H1 (cell line): ENCODE results near the gene TOP2A. TPM values are rescaled to one million over a fixed set of nuclear protein-coding genes. Genes with fewer than 3 reads are reported as not detected.

Source experiments
- CTCF ChIA-PET: fragments of 300-600 bp; sonication (Branson Sonifier 250); formaldehyde crosslinking; loops from one replicate; lab custom pipeline; 2021; ENCODE audit not compliant: partially characterized antibody; lab: Charles Lee
- POLR2A ChIA-PET: fragments of 300-600 bp; sonication (Branson Sonifier 250); formaldehyde crosslinking; loops from one replicate; lab custom pipeline; 2021; ENCODE audit warnings: inconsistent platforms; ENCODE audit not compliant: partially characterized antibody; lab: Charles Lee
- DNase-seq, 2 experiments: peaks; one replicate each; pipeline versions ENCODE4 v3.0.0 to v3.0.0-alpha.2; 2010 to 2022; ENCODE audit warnings: low spot score in 2 of 2, low read depth in 1 of 2, mixed read lengths in 1 of 2
- FAIRE-seq: peaks from 2 replicates; lab custom pipeline; 2011; peaks lifted over from hg19 to GRCh38; lab: Jason Lieb, UNC
- H2AFZ ChIP-seq: 2 replicates; pipeline ENCODE4 v1.8.1; 2012; ENCODE audit warnings: low read length, inconsistent platforms
- H2AK5ac ChIP-seq: 2 replicates; pipeline ENCODE4 v1.6.1; 2013; ENCODE audit warnings: low read depth, low read length
- H2BK120ac ChIP-seq: replicated peaks from 2 replicates; pipeline ENCODE3; 2013; ENCODE audit warnings: low read depth, low read length, inconsistent platforms
- H2BK12ac ChIP-seq: 2 replicates; pipeline ENCODE4 v1.6.1; 2013; ENCODE audit warnings: low read depth, low read length
- H2BK15ac ChIP-seq: 2 replicates; pipeline ENCODE4 v1.6.1; 2013; ENCODE audit warnings: low read length
- H2BK20ac ChIP-seq: 2 replicates; pipeline ENCODE4 v1.6.1; 2013; ENCODE audit warnings: low read length
- H2BK5ac ChIP-seq: 2 replicates; pipeline ENCODE4 v1.6.1; 2013; ENCODE audit warnings: low read depth, low read length
- H3K14ac ChIP-seq: 2 replicates; pipeline ENCODE4 v1.6.1; 2013; ENCODE audit warnings: inconsistent platforms; ENCODE audit not compliant: insufficient read length
- H3K18ac ChIP-seq: 2 replicates; pipeline ENCODE4 v1.6.1; 2013; ENCODE audit warnings: low read length; ENCODE audit errors: extremely low read depth
- H3K23ac ChIP-seq: 2 replicates; pipeline ENCODE4 v1.6.1; 2013; ENCODE audit warnings: inconsistent platforms; ENCODE audit not compliant: insufficient read length
- H3K23me2 ChIP-seq: 2 replicates; pipeline ENCODE4 v1.6.1; 2013; ENCODE audit warnings: low read depth, low read length
- H3K27ac ChIP-seq: 2 replicates; pipeline ENCODE4 v1.6.1; 2011; ENCODE audit warnings: low read depth, low read length, inconsistent platforms
- H3K27me3 ChIP-seq, 4 experiments: replicated peaks in 1 of 4; 1 replicate in 1 of 4; 2 replicates in 3 of 4; pipeline versions ENCODE4 v1.6.1 to v1.8.1; 2011 to 2013; ENCODE audit warnings: low read length in 3 of 4, mild to moderate bottlenecking in 3 of 4, inconsistent platforms in 2 of 4, mixed read lengths in 2 of 4, moderate library complexity in 1 of 4; ENCODE audit not compliant: control insufficient read depth in 3 of 4, insufficient read depth in 3 of 4; ENCODE audit errors: extremely low read depth in 1 of 4
- H3K36me3 ChIP-seq, 4 experiments: 2 replicates each; pipeline versions ENCODE4 v1.6.1 to v1.8.1; 2011 to 2013; ENCODE audit warnings: mild to moderate bottlenecking in 4 of 4, low read length in 3 of 4, moderate library complexity in 2 of 4, control low read depth in 1 of 4, inconsistent platforms in 1 of 4; ENCODE audit not compliant: insufficient read depth in 4 of 4, control insufficient read depth in 2 of 4
- H3K4ac ChIP-seq: replicated peaks from 2 replicates; pipeline ENCODE3; 2013; ENCODE audit warnings: low read length, low read depth, mixed read lengths, inconsistent platforms; ENCODE audit not compliant: insufficient read length
- H3K4me1 ChIP-seq, 4 experiments: replicated peaks in 1 of 4; 1 replicate in 1 of 4; 2 replicates in 3 of 4; pipeline versions ENCODE4 v1.6.1 to v1.8.1; 2011 to 2013; ENCODE audit warnings: low read length in 3 of 4, inconsistent platforms in 2 of 4, mixed read lengths in 1 of 4; ENCODE audit not compliant: insufficient read depth in 4 of 4, control insufficient read depth in 3 of 4
- H3K4me2 ChIP-seq, 2 experiments: 2 replicates each; pipeline versions ENCODE4 v1.6.1 to v1.8.1; 2011 to 2013; ENCODE audit warnings: low read depth in 2 of 2, low read length in 2 of 2, control low read depth in 1 of 2, inconsistent platforms in 1 of 2, mild to moderate bottlenecking in 1 of 2; ENCODE audit not compliant: insufficient read depth in 1 of 2
- H3K4me3 ChIP-seq, 4 experiments: fragments of 200-600, 300-600 bp in 1 of 4; sonication (generic), shearing (Covaris generic), sonication (Bioruptor Twin) in 1 of 4; 2 replicates each; pipeline versions ENCODE4 v1.5.1 to v1.8.1; 2011 to 2016; ENCODE audit warnings: low read length in 4 of 4, low read depth in 3 of 4, control low read depth in 2 of 4, inconsistent platforms in 2 of 4, mild to moderate bottlenecking in 2 of 4, mixed read lengths in 1 of 4, moderate library complexity in 1 of 4; ENCODE audit not compliant: insufficient read depth in 2 of 4; ENCODE audit errors: extremely low read depth in 1 of 4
- H3K56ac ChIP-seq: replicated peaks from 2 replicates; pipeline ENCODE3; 2013; ENCODE audit warnings: low read depth, mild to moderate bottlenecking, mixed read lengths, low read length, inconsistent platforms; ENCODE audit not compliant: insufficient read length
- H3K79me1 ChIP-seq: 2 replicates; pipeline ENCODE4 v1.6.1; 2013; ENCODE audit warnings: low read depth, low read length, control low read depth
- H3K79me2 ChIP-seq, 2 experiments: 2 replicates each; pipeline versions ENCODE4 v1.6.1 to v1.8.1; 2012 to 2013; ENCODE audit warnings: low read length in 2 of 2, mild to moderate bottlenecking in 2 of 2, inconsistent platforms in 1 of 2; ENCODE audit not compliant: insufficient read depth in 2 of 2, control insufficient read depth in 1 of 2
- H3K9ac ChIP-seq, 4 experiments: replicated peaks in 1 of 4; 1 replicate in 1 of 4; 2 replicates in 3 of 4; pipeline versions ENCODE4 v1.6.1 to v1.8.1; 2011 to 2013; ENCODE audit warnings: low read depth in 3 of 4, low read length in 3 of 4, control low read depth in 2 of 4, mild to moderate bottlenecking in 2 of 4, moderate library complexity in 2 of 4, inconsistent platforms in 1 of 4; ENCODE audit errors: extremely low read depth in 1 of 4
- H3K9me3 ChIP-seq, 2 experiments: 2 replicates each; pipeline versions ENCODE4 v1.6.1 to v1.8.1; 2012 to 2013; ENCODE audit warnings: mild to moderate bottlenecking in 2 of 2, moderate library complexity in 2 of 2, control low read depth in 1 of 2, inconsistent platforms in 1 of 2, low read depth in 1 of 2, low read length in 1 of 2, mixed read lengths in 1 of 2; ENCODE audit not compliant: insufficient read depth in 2 of 2
- H4K20me1 ChIP-seq, 2 experiments: replicated peaks in 1 of 2; 2 replicates each; pipeline versions ENCODE3 to v1.8.1; 2011 to 2013; ENCODE audit warnings: inconsistent platforms in 2 of 2, low read length in 2 of 2, mild to moderate bottlenecking in 1 of 2; ENCODE audit not compliant: insufficient read depth in 2 of 2, control insufficient read depth in 1 of 2
- H4K5ac ChIP-seq: 2 replicates; pipeline ENCODE4 v1.6.1; 2013; ENCODE audit warnings: low read length, low read depth, mixed read lengths, inconsistent platforms; ENCODE audit not compliant: insufficient read length
- H4K8ac ChIP-seq: 2 replicates; pipeline ENCODE4 v1.8.0; 2013; ENCODE audit warnings: mild to moderate bottlenecking, moderate library complexity, low read length, inconsistent platforms; ENCODE audit not compliant: insufficient read depth; ENCODE audit errors: extremely low read depth
- H4K91ac ChIP-seq: replicated peaks from 2 replicates; pipeline ENCODE3; 2013; ENCODE audit warnings: low read length, mixed read lengths, inconsistent platforms; ENCODE audit not compliant: insufficient read length
- SIX5 ChIP-seq: IDR thresholded peaks from 2 replicates; pipeline ENCODE4 v1.6.1; 2011; ENCODE audit warnings: mild to moderate bottlenecking, low read depth, low read length
- WGBS, 2 experiments: shearing (Covaris generic) in 1 of 2; methylation state at CpG; one replicate each; pipeline versions ENCODE4 v1.1.6 to v1.1.7; 2013 to 2015; ENCODE audit warnings: low lambda C conversion rate in 2 of 2, mixed read lengths in 2 of 2, inconsistent platforms in 1 of 2, low coverage in 1 of 2, missing lambda C conversion rate in 1 of 2; ENCODE audit not compliant: insufficient replicate concordance in 2 of 2, insufficient coverage in 1 of 2, insufficient read length in 1 of 2; ENCODE audit errors: extremely low coverage in 1 of 2, missing lambda C conversion rate in 1 of 2; 5-methylcytosine and 5-hydroxymethylcytosine counted together
- long read RNA-seq, 2 experiments: library from RNA in 1 of 2; library from capped mRNA in 1 of 2; stranded (forward); transcript quantifications; one replicate each; pipeline ENCODE4 v2.0.0, GENCODE V29; 2021; ENCODE audit warnings: inconsistent platforms in 1 of 2
- polyA minus RNA-seq, 3 experiments: library from RNA; depleted of rRNA, polyadenylated mRNA; stranded (reverse); fragments of >200 nt; gene quantifications; 1 replicate in 2 of 3; 2 replicates in 1 of 3; pipeline ENCODE4 v1.2.3, GENCODE V29; 2011
- polyA plus RNA-seq, 7 experiments: library from polyadenylated mRNA; depleted of rRNA in 3 of 7; stranded (reverse) in 5 of 7; unstranded in 2 of 7; fragments of >200 nt in 5 of 7; fragments of 200-250 nt in 2 of 7; gene quantifications; 1 replicate in 5 of 7; 2 replicates in 1 of 7; 4 replicates in 1 of 7; pipeline versions ENCODE4 v1.2.1 to v1.2.3, GENCODE V29; 2011 to 2013; ENCODE audit warnings: missing spikeins in 2 of 7, mixed read lengths in 2 of 7
- total RNA-seq: library from RNA; stranded (reverse); fragmentation: NEBNext Ultra II Directional; extraction: Animal tissue kit (Norgen Biotek cat#: 25700); gene quantifications from 2 replicates; pipeline ENCODE4 v1.2.1, GENCODE V29; 2021

The TOP2A gene, protein sequence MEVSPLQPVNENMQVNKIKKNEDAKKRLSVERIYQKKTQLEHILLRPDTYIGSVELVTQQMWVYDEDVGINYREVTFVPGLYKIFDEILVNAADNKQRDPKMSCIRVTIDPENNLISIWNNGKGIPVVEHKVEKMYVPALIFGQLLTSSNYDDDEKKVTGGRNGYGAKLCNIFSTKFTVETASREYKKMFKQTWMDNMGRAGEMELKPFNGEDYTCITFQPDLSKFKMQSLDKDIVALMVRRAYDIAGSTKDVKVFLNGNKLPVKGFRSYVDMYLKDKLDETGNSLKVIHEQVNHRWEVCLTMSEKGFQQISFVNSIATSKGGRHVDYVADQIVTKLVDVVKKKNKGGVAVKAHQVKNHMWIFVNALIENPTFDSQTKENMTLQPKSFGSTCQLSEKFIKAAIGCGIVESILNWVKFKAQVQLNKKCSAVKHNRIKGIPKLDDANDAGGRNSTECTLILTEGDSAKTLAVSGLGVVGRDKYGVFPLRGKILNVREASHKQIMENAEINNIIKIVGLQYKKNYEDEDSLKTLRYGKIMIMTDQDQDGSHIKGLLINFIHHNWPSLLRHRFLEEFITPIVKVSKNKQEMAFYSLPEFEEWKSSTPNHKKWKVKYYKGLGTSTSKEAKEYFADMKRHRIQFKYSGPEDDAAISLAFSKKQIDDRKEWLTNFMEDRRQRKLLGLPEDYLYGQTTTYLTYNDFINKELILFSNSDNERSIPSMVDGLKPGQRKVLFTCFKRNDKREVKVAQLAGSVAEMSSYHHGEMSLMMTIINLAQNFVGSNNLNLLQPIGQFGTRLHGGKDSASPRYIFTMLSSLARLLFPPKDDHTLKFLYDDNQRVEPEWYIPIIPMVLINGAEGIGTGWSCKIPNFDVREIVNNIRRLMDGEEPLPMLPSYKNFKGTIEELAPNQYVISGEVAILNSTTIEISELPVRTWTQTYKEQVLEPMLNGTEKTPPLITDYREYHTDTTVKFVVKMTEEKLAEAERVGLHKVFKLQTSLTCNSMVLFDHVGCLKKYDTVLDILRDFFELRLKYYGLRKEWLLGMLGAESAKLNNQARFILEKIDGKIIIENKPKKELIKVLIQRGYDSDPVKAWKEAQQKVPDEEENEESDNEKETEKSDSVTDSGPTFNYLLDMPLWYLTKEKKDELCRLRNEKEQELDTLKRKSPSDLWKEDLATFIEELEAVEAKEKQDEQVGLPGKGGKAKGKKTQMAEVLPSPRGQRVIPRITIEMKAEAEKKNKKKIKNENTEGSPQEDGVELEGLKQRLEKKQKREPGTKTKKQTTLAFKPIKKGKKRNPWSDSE (N-terminal part only)
- 276 and 291 TPM in 2 replicates for total RNA-seq
- 40.6 and 83.1 TPM in 2 replicates for polyA plus RNA-seq (2011; rRNA removed)
- polyA plus RNA-seq (2011; cell fraction: cytosol; rRNA removed) = 99.6 TPM
- polyA plus RNA-seq (2011; cell fraction: nucleus; rRNA removed) = 30.5 TPM
- polyA plus RNA-seq (2012, experiment 1 of 2) = 83.9 to 176 TPM (median 103 TPM) in 4 replicates
- 14.8 TPM for polyA plus RNA-seq (2012, experiment 2 of 2)
- polyA plus RNA-seq (2013, experiment 1 of 2) = 148 TPM
- polyA plus RNA-seq (2013, experiment 2 of 2) = 143 TPM
- 77.8 and 118 TPM in 2 replicates for polyA minus RNA-seq (2011; rRNA and poly(A)+ RNA removed)
- 70.7 TPM for polyA minus RNA-seq (2011; cell fraction: cytosol; rRNA and poly(A)+ RNA removed)
- 82.3 TPM for polyA minus RNA-seq (2011; cell fraction: nucleus; rRNA and poly(A)+ RNA removed)
- long read RNA-seq, experiment 1, partial matches to known transcripts = 149 of 198 reads
- long read RNA-seq, experiment 1, other reads (novel, unspliced or antisense) = 45 of 198 reads
- long read RNA-seq, experiment 2, full-length matches to known transcripts = 5 of 93 reads
- long read RNA-seq, experiment 2, partial matches to known transcripts = 81 of 93 reads
- long read RNA-seq, experiment 2, other reads (novel, unspliced or antisense) = 7 of 93 reads

DNA sequence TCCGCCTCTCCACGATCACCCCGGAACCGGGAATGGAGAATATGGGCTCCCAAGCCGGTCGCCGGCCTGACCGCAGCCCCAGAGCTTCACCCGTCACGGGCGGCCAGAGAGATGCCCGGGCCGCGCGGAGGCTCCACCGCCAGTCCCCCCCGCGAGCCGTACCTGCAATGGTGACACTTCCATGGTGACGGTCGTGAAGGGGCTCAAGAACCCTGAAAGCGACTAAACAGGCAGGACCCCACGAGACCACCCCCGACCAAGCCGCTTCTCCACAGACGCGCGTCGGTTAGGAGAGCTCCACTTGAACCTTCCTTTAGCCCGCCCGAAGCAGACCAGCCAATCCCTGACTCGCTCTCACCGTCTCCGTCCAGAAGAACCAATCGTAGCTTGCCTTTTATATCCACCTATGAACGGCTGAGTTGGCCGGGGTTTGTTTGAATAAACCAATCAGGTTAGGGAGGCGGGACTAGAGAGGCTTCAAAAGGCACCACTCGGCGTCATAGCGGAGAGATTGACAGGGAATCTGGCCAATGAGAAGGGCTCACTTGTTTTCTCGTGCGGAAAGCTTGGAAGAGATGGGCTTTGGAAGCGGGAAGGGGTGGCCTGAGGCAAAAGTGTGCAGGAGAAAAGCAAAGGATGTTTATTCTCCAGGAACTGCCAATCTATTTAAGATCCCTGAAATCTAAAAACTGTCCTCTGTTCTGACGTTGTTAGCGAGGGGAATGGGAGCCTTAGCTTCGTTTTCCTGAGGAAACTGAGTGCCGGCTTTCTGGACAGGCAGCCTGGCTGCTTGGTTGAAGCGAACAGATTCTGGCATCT lies at the start of gene TOP2A:
TOP2A (minus strand) TSS at position 288 of the 819 bp plus-strand sequence; CDS start at position 183, 105 bp downstream.
- peaks cover 0 to 31% of the 10 kb centered on the region in 2 experiments; a peak in 2 of 4 replicates for H3K79me2 ChIP-seq
- H3K4me2 ChIP-seq = peak within 1 kb of the TSS; percentile 80 to 83
- peak; percentile 87 for FAIRE-seq
- H3K23me2 ChIP-seq = peaks cover 5% of the 10 kb centered on the region
- H2BK120ac ChIP-seq = no peak within 1 kb of the TSS
- peak within 1 kb of the TSS; percentile 55; the same call in 1 of the 2 replicates for H3K27ac ChIP-seq
- peak within 1 kb of the TSS; percentile 66 for H2BK5ac ChIP-seq
- peak within 1 kb of the TSS; percentile 21 for H3K56ac ChIP-seq
- H2AK5ac ChIP-seq = no peak within 1 kb of the TSS
- H3K4ac ChIP-seq = peak within 1 kb of the TSS; percentile 50
- peak within 1 kb of the TSS; percentile 56 for H4K5ac ChIP-seq
- peaks cover 3 to 5% of the 10 kb centered on the region in 2 experiments for H4K20me1 ChIP-seq
- H3K18ac ChIP-seq = peak within 1 kb of the TSS; percentile 78
- no peaks in the 10 kb centered on the region for H3K79me1 ChIP-seq
- 0 out of 2 replicates have a peak within 1 kb of the TSS, but pooled peaks have one; percentile 93 for H2BK20ac ChIP-seq
- no peaks in the 10 kb centered on the region for H3K9me3 ChIP-seq
- H3K23ac ChIP-seq = no peak within 1 kb of the TSS
- peaks cover 4 to 36% (median 22%) of the 10 kb centered on the region in 4 experiments for H3K36me3 ChIP-seq
- peak within 1 kb of the TSS; percentile 54; the same call in 1 of the 2 replicates for H2AFZ ChIP-seq
- peak within 1 kb of the TSS; percentile 61 to 84 (median 69) for H3K9ac ChIP-seq
- H3K4me1 ChIP-seq = peaks cover 2 to 10% (median 6%) of the 10 kb centered on the region in 4 experiments
- peak within 1 kb of the TSS; percentile 81 to 97 (median 95) for H3K4me3 ChIP-seq
- H4K91ac ChIP-seq = peak within 1 kb of the TSS; percentile 50
- 0 out of 2 replicates have a peak within 1 kb of the TSS, but pooled peaks have one; percentile 60 for H2BK12ac ChIP-seq
- peak; percentile 98 to 99 for DNase-seq
- H3K27me3 ChIP-seq = no peaks in the 10 kb centered on the region
- WGBS, 2 experiments = 2% methylated on average over 49 of the region's 49 CpGs; no CpG with 5 or more reads in 1 of the 2 experiments
- ChIA-PET POLR2A (interaction anchor here (0.5 to 2.4 kb wide), 20 partner anchors 9 to 1084 kb away, joined by 3 to 11 read pairs (median 4); partner anchors contain the start of gene IGFBP4), CTCF (interaction anchor here (0.8 to 5.8 kb wide), 19 partner anchors 8 to 142 kb away, joined by 3 to 32 read pairs (median 4); no protein-coding TSS in a partner anchor)
- H2BK15ac ChIP-seq = 0 out of 2 replicates have a peak within 1 kb of the TSS, but pooled peaks have one; percentile 81
- H4K8ac ChIP-seq = peak within 1 kb of the TSS; percentile 31; the same call in 1 of the 2 replicates
- no peak within 1 kb of the TSS for H3K14ac ChIP-seq
- TF ChIP-seq SIX5 = no peak
